T-helper 9 cell (primary cell): Measurements from ENCODE around the gene CCR5.
A peak's percentile ranks its signal among the peaks of the same experiment; 100 is the strongest.
"Not testable (repeated sequence)": the region's sequence is repeated elsewhere in the genome, so short reads cannot be mapped to it uniquely, and the experiment has no call there.

Experiments used
- DNase-seq: peaks from one replicate; pipeline ENCODE4 v3.0.0-alpha.2; 2020

Gene CCR5

GRCh38 chr3:46388847-46389246, 18.1 kb downstream of the CCR5 start:
- not testable (repeated sequence) for DNase-seq

GRCh38 chr3:46389306-46389705, 18.6 kb downstream of the CCR5 start:
- DNase-seq = no peak

GRCh38 chr3:46391526-46391925, 20.8 kb downstream of the CCR5 start:
- not testable (repeated sequence) for DNase-seq

GRCh38 chr3:46393011-46393410, 22.3 kb downstream of the CCR5 start:
- no peak for DNase-seq

- DNase-seq = no peak
Measured at GRCh38 chr3:46393554-46394434, 23.0 kb downstream of the CCR5 start.

GRCh38 chr3:46395210-46395661, 24.5 kb downstream of the CCR5 start:
- no peak for DNase-seq

GRCh38 chr3:46395766-46396530, 25.2 kb downstream of the CCR5 start:
- DNase-seq = no peak

GRCh38 chr3:46397111-46397510, 26.4 kb downstream of the CCR5 start:
- DNase-seq = no peak

- DNase-seq = no peak
Measured at GRCh38 chr3:46398186-46398955, 27.6 kb downstream of the CCR5 start.

GRCh38 chr3:46399098-46399497, 28.4 kb downstream of the CCR5 start:
- DNase-seq = no peak

GRCh38 chr3:46399557-46399956, 28.8 kb downstream of the CCR5 start:
- no peak for DNase-seq

- no peak for DNase-seq
Measured at GRCh38 chr3:46400000-46400734, 29.4 kb downstream of the CCR5 start.

GRCh38 chr3:46400846-46401245, 30.1 kb downstream of the CCR5 start:
- no peak for DNase-seq

GRCh38 chr3:46401579-46401978, 30.8 kb downstream of the CCR5 start:
- DNase-seq = no peak

- not testable (repeated sequence) for DNase-seq
Measured at GRCh38 chr3:46402902-46403301, 32.2 kb downstream of the CCR5 start.

- DNase-seq = no peak
Measured at GRCh38 chr3:46405301-46406019, 34.7 kb downstream of the CCR5 start.

- DNase-seq = no peak
Measured at GRCh38 chr3:46406443-46406787, 35.7 kb downstream of the CCR5 start.

GRCh38 chr3:46406788-46407611, 36.3 kb downstream of the CCR5 start, which contains the start of the genes CCR5AS and CCRL2:
Gene CCR5AS (minus strand): TSS chr3:46407066.
Gene CCRL2 (plus strand): TSS chr3:46407259. CDS start chr3:46408080, 821 bp downstream.
- peak; percentile 4 for DNase-seq

GRCh38 chr3:46407970-46408369, 37.2 kb downstream of the CCR5 start:
- no peak for DNase-seq

- DNase-seq = no peak
Measured at GRCh38 chr3:46408853-46409252, 38.1 kb downstream of the CCR5 start.
